Epidermal melanocyte (primary cell): ENCODE results near the gene ANXA3.
A peak's percentile ranks its signal among the peaks of the same experiment; 100 is the strongest.
"Not testable (repeated sequence)": the region's sequence is repeated elsewhere in the genome, so short reads cannot be mapped to it uniquely, and the experiment has no call there.

Experiments used
- DNase-seq: peaks from one replicate; pipeline ENCODE4 v3.0.0; 2011; ENCODE audit warnings: low spot score; ENCODE audit not compliant: insufficient read length

Gene ANXA3

DNA sequence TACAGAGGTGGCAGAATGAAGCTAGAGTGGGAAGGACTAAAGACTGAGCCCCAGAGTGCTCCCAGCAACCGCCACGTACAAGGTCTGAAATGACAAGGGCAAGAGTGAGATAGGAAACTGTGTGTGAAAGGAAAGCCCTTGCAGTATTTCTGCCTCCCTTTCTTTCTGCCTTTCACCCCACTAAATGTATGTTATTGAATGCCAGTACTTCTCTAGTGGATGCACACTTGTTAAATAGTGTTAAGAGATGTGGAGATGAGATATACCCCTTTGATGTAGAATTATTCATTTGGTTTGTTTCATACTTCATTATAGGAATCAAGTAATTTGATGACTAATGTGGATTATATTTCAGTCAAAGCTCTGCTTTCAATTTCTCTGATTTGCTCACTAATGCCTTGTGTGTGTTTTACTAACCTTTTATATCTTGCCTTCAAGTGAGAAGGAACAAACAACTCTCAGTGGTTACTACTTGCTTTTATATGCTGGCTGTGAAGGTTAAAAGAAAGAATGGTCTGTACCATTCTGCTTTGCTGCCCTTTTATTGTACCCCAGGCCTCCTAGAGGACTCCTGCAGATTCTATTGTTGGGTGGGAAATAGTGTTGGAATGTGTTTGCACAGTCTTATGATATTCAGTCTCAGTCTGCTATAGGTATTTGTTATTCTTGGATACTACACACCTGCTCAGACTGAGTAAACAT lies 8.0 kb upstream of the ANXA3 start:
- DNase-seq = no peak

DNA sequence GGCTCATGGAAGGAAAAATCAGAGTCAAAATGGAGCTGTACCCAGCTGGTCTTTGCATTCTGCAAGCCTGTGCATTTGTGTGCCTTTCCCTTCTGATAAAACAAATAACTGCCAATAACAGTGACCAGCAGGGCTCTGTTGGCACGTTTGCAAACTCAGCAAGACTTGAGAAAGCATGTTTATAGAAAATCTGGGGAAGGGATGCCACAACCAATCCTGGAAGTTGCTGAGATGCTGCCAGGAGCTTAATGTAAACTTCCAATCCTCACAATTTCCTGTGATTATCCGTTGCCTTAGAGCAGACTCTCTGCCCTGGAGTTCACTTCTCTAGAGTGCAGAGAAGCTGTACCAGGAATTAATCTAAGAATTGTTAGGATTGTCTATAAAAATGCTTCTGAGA lies 6.9 kb upstream of the ANXA3 start:
- DNase-seq = no peak

DNA sequence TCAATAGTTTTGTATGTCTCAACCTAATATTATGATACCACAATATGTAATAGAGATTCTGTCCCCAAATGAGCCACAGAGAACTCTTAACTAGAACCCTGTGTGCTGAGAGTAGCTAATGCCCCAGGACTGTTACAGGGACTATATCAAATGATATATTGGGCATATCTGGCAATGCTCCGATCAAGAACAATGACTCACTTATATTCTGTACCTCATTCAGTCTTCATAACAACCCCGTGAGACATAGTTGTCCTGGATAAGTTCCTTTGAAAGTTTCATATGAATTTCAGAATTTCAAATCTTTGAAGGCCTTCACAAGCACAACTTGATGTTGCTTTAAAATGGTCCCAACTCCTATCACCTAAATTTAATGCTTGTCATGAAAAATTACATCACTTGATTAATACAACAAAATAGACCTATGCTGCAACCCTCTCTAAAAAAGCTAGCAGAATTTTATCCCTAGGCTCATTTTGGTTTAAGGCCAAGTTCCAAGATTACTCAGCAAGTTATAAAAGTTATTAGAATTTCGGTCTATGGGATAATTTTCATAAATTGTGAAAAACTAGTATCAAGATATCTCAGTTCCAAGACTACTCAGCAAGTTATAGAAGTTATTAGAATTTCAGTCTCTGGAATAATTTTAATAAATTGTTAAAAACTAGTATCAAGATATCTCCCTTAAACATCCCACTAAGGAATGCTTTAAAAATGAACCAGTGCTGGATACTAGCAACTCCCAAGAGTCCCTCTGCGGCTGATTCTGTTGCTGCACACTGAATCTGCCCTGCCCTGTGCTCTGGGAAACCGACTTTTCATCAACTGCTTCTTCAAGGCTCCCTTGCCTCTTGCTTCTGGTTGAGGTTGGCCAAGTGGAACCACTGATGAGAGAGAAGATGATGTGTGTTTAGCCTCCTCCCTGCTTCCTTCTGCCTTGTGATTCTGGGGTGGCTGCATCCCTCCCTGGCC lies 6.0 kb upstream of the ANXA3 start:
- DNase-seq = peak; percentile 57

DNA sequence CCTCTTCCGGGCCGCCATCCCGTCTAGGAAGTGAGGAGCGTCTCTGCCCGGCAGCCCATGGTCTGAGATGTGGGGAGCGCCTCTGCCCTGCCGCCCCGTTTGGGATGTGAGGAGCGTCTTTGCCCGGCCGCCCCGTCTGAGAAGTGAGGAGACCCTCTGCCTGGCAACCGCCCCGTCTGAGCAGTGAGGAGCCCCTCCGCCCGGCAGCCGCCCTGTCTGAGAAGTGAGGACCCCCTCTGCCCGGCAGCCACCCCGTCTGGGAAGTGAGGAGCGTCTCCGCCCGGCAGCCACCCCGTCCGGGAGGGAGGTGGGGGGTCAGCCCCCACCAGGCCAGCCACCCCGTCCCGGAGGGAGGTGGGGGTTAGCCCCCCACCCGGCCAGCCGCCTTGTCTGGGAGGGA lies 3.7 kb upstream of the ANXA3 start:
- DNase-seq = not testable (repeated sequence)

DNA sequence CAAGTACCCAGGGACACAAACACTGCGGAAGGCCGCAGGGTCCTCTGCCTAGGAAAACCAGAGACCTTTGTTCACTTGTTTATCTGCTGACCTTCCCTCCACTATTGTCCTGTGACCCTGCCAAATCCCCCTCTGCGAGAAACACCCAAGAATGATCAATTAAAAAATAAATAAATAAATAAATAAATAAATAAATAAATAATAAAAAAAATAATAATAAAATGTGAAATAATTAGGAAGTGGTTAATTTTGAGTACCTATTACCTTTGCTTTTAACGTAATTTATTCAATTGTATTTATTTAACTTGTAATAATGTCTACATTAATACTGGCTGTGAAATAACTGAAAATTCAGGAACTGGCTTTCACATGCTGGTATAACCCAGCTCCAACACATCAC lies 2.7 kb upstream of the ANXA3 start:
- DNase-seq = not testable (repeated sequence)

DNA sequence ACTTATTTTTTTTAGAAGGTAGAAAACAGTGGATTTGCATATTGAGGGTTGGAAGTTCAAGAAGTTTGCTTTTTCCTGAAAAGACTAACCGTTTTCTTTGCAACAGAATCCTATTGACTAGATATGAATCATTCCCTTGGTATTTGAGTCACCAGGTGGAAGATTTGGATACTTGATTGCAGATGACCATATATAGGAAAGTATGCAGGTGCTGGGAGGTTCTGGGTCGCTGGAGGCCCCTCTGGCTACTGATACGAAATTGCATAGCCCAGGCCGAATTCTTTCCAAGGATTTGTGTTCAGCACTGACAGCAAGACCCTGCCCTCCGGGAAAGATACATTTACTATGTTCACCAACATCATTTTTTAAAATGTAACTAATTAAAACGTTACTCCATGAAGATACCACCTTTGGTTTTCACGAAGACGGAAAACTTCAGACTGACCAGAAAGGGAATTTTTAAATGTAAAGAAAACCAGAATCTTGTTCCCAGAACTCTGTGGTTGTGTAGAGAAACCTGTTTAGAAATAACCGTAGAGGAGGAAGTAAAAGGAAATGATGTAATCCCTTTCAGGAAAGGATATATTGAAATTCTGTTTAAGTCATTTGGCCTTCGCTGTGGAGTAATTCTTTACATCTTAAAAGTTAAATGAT lies 946 bp downstream of the ANXA3 start:
- DNase-seq = no peak

DNA sequence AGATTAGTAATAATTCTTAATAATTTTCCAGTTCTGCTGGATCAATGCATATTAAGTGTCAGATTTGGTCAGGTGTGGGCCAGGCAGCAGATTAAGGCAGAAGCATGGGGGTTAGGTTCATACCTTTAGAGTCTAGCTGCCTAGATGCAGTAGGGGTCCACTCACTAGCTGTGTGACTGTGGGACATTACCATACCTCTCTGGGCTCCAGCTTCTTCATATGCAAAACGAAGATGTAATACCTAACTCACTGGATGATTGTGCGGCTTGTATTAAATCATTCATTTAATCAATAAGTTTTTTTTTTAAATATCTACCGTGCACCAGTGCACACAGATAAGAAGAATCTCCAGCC lies 1.4 kb downstream of the ANXA3 start:
- DNase-seq = no peak

DNA sequence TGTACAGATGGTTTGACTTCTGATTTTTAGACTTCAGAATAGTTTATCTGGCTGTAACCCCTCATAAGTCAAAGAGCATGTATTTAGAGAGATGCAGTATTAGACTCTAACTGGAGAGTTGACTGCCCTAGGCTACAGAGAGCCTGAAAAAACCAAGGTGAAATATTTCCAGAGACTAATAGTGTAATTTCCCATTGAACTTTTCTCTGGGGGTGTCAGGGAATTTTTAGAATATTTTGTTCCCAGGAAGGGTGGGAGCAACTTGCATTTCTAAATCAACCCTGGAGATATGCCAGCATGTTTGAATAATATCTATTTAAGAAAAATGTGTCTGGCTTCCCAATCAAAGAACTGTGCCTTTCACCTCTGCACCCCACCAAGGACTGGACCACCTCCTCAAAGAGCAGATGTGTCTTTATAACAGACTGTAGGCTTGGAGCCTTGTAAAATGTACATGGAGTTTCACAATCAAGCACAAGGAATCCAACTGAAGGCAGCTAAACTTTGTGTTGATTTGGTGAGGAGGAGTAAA lies 2.0 kb downstream of the ANXA3 start:
- DNase-seq = no peak

DNA sequence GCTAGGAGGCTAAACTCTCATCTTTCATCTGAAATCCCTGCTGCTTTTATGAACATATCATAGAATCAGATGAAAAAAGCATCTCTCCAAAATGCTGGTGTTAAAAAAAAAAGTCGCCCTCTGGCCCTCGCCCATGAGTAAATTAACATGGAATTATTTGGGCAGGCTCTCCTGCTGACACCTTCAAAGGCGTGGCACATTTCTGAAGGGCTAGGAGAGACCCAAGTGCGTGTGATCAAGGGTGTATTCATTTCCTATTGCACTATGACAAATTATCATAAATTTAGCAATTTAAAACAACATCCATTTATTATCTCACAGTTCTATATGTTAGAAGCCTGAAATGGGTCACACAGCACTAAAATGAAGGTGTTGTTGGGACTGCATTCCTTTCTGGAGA lies 5.1 kb downstream of the ANXA3 start:
- DNase-seq = no peak

DNA sequence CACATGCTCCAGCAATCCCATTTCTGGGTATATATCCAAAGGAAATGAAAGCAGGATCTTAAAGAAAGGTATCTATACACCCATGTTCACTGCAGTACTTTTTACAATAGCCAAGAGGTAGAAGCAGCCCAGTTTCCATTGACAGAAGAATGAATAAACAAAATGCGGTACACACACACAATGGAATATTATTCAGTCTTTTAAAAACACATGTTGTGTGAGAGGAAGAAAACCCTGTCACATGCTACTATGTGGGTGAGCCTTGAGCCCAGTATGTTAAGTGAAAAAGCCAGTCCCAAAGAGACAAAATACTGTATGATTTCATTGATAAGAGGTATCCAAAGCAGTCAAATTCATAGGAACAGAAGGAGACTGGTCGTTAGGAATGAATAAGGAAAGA lies 6.3 kb downstream of the ANXA3 start:
- DNase-seq = no peak

DNA sequence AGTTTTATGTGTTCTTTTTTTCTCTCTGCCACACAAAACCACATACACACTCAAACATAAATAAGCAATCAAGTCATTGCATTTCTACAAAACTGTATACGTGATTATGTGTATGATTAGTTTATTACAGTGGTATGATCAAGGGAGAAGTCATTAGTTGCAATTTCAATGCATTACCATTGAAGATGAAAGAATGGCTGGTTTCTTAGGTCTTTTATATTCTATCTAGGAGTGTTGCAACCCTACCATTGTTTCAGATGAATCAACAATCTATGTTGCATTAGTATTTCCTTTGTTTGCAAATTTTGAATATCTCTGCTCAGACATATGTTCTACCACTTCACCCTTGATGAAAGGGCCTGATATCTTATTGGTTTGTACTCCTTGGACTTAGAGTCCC lies 6.8 kb downstream of the ANXA3 start:
- DNase-seq = no peak

DNA sequence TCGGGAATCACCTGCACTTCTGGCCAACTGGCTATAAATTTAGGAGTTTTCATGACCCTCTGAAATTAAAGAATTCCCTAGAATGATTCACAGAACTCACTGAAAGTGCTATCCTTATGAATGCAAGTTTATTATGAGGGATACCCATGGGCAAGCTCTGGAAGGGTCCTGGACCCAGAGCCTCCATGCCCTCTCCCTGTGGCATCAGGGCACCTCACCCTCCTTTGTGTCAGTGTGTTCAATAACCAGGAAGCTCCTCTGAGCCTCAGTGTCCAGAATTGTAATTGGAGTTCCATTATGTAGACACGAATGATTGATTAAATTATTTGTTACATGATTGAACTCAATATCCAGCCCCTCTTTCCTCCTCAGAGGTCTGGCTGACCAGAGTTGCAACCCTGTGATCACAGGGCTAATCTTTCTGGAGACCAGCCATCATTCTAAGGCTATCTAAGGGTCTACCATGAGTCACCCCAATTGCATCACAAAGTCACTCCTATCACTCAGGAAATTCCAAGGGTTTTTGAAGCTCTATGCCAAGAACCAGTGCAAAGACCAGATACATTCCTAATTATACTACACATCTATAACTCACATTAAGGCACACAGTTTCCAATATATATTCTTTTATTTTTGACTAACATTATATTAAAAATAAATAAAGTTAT lies 8.9 kb downstream of the ANXA3 start:
- no peak for DNase-seq

DNA sequence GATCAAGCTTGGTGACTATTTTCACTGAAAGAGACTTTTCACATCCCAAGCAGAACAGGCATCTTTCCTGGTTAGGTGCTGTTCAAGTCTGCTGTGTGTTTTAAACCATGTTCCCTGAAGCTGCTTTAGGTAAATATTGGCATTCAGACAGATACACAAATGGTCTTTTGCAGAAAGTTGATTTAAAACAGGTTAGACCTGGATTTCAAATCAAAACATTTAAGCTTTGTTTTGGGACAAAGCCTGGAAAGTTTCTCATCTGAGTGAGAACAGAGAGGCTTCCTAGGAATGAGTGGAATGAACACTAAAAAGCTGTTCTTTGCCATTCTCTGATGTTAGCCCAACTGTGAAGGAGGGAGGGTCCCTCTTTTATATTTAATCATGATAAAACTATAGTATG lies 10.1 kb downstream of the ANXA3 start:
- DNase-seq = no peak

DNA sequence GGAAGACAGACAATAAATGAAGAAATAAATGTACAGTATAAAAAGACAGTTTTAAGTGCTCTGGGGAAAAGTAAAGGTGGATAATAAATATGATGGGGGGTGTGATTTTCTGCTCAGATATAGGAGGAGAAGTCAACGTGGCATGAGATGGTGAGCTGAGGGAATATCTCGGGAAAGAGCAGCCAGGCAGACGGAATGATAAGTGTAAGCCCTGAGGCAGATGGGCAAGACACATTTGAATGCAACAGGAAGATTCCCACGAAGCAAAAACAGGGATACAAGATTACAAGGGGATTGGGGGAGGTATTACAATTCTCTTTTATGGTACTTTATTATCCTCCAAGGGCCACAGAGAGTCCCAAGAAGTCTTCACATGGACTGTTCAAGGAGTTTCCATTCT lies 11.1 kb downstream of the ANXA3 start:
- DNase-seq = no peak

DNA sequence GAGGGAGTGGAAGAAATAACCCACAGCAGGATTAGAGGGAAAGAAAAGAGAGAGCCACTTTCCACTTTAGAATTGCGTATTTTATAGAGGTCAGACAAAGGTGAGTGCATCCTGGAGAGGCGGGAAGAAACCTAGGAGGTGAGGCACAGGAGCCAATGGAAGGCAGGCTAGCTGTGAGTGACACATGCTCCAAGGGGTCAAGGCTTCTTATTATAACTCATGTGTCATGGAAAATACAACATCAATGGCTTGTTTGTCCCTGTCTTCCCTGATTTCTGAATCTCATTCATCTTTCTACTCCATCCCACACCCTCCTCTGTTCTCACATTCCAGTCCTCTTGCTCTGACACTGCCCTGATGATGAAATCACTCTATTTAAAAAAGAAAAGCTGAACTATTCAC lies 14.4 kb downstream of the ANXA3 start:
- no peak for DNase-seq

DNA sequence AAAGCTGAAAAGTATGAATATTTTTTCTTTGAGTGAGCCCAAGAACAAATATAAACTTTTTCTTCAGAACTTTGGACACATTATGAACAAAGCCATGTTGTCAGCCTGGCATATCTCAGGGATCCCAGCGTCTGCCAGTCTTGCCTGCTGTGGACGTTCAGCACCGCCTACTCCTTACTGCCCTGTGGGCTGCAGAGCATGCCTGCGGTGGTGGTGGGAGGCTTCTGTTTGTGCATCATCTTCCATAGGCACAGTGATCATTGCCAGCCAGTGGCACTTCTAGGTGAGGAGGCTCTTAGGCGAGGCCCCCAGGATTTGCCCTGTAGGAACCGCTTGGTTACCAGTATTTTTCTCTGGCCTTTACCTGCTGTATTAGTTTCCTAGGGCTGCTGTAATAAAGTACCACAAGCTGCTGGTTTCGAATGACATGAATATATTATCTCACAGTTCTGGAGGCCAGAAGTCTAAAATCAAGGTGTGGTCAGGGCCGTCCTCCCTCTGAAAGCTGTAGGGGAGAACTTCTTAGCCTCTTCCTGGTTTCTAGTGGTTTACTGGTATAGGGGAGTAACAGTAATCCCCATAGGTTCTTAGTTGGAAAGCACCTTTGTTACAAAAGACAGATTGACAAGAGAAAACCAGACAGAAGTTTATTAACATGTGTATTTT lies 15.4 kb downstream of the ANXA3 start:
- no peak for DNase-seq

DNA sequence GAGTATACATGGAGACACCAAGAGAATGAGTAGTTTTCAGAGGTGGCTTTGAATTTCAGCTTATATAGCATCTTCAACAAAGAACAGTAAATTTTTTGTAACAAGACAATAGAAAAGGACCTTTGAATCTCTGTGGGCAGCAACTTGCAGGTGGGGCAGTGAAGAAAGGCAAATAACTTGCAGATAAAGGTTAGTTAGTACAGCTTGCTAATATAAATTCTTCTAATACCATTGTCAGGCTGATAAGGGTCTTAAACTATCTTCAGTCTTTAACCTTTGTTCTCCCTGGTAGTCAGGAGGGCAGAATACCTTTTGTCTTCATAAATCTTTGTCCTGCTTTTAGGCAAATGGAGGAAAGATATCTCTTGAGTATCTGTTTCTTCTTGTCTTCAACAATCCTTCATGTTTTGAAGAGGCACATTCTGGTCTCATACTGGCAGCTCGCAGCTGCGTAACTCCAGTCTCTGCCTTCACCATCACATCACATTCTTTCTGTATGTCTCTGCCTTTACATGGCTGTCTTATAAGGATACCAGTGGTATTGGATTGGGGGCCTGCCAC lies 16.0 kb downstream of the ANXA3 start:
- DNase-seq = no peak

DNA sequence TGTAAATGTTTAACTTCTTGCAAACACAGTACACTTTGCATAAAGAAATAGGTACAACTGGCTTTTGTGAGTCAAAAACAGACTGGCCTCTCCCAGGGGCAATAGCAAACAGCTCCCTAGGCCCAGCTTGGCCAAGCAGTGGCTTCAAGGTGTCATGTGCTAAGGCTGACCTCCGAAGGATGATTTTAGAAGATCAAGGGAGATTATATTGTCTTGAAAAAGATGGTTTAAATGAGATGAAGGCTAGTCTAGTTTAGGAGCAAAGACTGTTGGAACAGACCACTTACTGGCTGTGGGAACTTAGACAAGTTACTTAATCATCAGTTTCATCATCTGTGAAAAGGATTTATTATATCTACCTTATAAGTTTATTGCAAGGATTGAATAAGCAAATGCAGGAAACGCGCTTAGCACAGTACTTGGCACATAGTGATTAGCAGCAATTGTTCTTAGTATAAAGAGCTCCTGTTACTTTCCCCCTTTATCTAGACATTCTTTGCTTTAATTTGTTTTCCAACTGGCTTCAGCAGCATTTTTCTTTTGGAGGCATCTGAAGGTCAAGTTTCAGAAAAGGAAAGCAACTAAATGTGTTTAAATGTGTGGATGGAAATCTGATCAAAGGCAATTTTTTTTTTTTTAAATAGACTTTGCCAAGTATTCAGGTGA lies 17.2 kb downstream of the ANXA3 start:
- DNase-seq = no peak

DNA sequence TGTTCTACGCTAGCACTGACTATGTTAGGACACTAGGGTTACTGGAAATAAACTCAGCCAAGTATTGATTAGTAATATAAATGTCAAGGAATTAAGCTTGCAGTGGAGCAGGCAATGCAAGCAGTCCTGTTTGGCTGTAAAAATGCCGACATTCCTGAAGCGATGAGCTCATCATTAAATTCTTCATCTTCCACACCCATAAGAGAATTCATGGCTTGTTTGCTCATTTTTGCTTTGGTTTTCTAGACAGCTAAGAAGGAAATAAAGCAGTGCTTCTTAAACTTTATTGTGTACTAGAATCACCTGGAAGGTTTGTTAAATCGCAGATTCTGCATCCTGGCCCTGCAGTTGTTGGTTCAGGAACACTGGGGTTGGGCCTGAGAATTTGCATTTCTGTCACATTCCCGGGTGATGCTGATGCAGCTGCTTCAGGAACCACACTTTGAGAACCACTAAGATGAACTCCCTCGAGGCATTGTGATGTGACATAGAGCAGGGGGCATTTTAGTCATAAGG lies 17.8 kb downstream of the ANXA3 start:
- DNase-seq = no peak

DNA sequence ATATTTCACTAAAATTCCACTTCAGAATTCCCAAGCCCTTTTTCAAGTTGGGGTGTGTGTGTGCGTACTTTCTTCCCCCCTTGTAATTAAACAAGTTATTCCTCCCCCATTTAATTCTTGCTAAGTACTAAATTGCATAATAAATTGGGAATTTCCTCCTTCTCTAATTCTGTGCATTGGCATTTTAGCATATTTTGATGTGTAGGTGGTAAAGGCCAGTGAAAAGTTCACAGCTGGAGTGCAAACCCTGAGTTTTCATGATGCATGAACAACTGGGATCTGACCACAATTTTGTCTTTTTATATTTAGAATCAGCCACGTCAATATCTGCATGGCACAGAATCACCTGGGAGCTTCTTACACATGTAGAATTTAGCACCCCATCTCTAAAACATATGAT lies 18.5 kb downstream of the ANXA3 start:
- no peak for DNase-seq
